Neural progenitor cell (in vitro differentiated cells): ENCODE data around the gene YIF1B. TPM values are rescaled to one million over a fixed set of nuclear protein-coding genes. Genes with fewer than 3 reads are reported as not detected.
A peak's percentile ranks its signal among the peaks of the same experiment; 100 is the strongest.

Source experiments
- DNase-seq: peaks from one replicate; pipeline ENCODE4 v3.0.0-alpha.2; 2016; ENCODE audit warnings: low spot score
- H2AFZ ChIP-seq: fragments of 200-600 bp; sonication (generic); replicated peaks from 2 replicates; pipeline ENCODE4 v1.6.1; 2016; ENCODE audit warnings: antibody characterized with exemption
- H3F3A ChIP-seq: fragments of 200-600 bp; sonication (generic); 2 replicates; pipeline ENCODE4 v1.6.1; 2016; ENCODE audit warnings: antibody characterized with exemption, low read depth
- H3K27ac ChIP-seq: fragments of 200-600 bp; sonication (generic); 2 replicates; pipeline ENCODE4 v1.5.1; 2016; ENCODE audit warnings: mild to moderate bottlenecking
- H3K27me3 ChIP-seq: fragments of 200-600 bp; sonication (generic); 2 replicates; pipeline ENCODE4 v1.6.1; 2016; ENCODE audit warnings: mild to moderate bottlenecking, moderate library complexity
- H3K36me3 ChIP-seq: fragments of 200-600 bp; sonication (generic); 2 replicates; pipeline ENCODE4 v1.5.1; 2016
- H3K4me1 ChIP-seq: fragments of 200-600 bp; sonication (generic); 2 replicates; pipeline ENCODE4 v1.6.1; 2016; ENCODE audit warnings: mixed run types
- H3K4me2 ChIP-seq: fragments of 200-600 bp; sonication (generic); 2 replicates; pipeline ENCODE4 v1.6.1; 2016
- H3K4me3 ChIP-seq: fragments of 200-600 bp; sonication (generic); 2 replicates; pipeline ENCODE4 v1.5.1; 2016
- H3K79me2 ChIP-seq: fragments of 200-600 bp; sonication (generic); 2 replicates; pipeline ENCODE4 v1.6.1; 2016; ENCODE audit warnings: low read depth
- H3K9ac ChIP-seq: fragments of 200-600 bp; sonication (generic); 2 replicates; pipeline ENCODE4 v1.6.1; 2016
- H3K9me3 ChIP-seq: fragments of 200-600 bp; sonication (generic); 2 replicates; pipeline ENCODE4 v1.5.1; 2016; ENCODE audit warnings: low read depth
- H4K20me1 ChIP-seq: fragments of 200-600 bp; sonication (generic); 2 replicates; pipeline ENCODE4 v1.6.1; 2016; ENCODE audit warnings: low read depth
- H3K27ac Mint-ChIP-seq: 3 replicates; pipeline ENCODE4 v1.8.0; 2021; ENCODE audit warnings: mixed read lengths
- H3K27me3 Mint-ChIP-seq: 2 replicates; pipeline ENCODE4 v1.8.0; 2022; ENCODE audit warnings: low read depth, mild to moderate bottlenecking, inconsistent platforms, moderate library complexity, mixed read lengths; ENCODE audit not compliant: insufficient read depth
- H3K36me3 Mint-ChIP-seq: 3 replicates; pipeline ENCODE4 v1.8.0; 2021; ENCODE audit warnings: mixed read lengths
- H3K4me1 Mint-ChIP-seq: 3 replicates; pipeline ENCODE4 v1.8.0; 2021; ENCODE audit warnings: mixed read lengths
- H3K4me3 Mint-ChIP-seq: 3 replicates; pipeline ENCODE4 v1.8.0; 2021; ENCODE audit warnings: mild to moderate bottlenecking, moderate library complexity, mixed read lengths
- H3K9me3 Mint-ChIP-seq: 3 replicates; pipeline ENCODE4 v1.8.0; 2020; ENCODE audit warnings: mixed read lengths
- CTCF ChIP-seq: fragments of 200-600 bp; sonication (generic); IDR thresholded peaks from 2 replicates; pipeline ENCODE4 v1.5.1; 2017; ENCODE audit warnings: antibody characterized with exemption, mild to moderate bottlenecking
- EZH2 ChIP-seq: fragments of 200-600 bp; sonication (generic); IDR thresholded peaks from 2 replicates; pipeline ENCODE4 v1.6.1; 2017; ENCODE audit warnings: antibody characterized with exemption, mild to moderate bottlenecking, moderate library complexity
- EZH2phosphoT487 ChIP-seq: fragments of 200-600 bp; sonication (generic); IDR thresholded peaks from 2 replicates; pipeline ENCODE4 v1.6.1; 2017; ENCODE audit warnings: antibody characterized with exemption
- total RNA-seq: library from RNA; depleted of rRNA; stranded (reverse); fragments of >200 nt; gene quantifications from 2 replicates; pipeline ENCODE4 v1.2.3, GENCODE V29; 2015; ENCODE audit warnings: low replicate concordance

Gene YIF1B
- total RNA-seq, 1 donor from 2014 or later, result 38.1 TPM

GRCh38 chr19:38287604-38288003, 28.1 kb downstream of the YIF1B start:
- H3K36me3 Mint-ChIP-seq, result no peaks in the 10 kb centered on the region
- H3K27ac Mint-ChIP-seq, result peak overlapping the region; percentile 99
- Histone ChIP-seq H3K36me3 (no peaks in the 10 kb centered on the region), H3K4me1 (no peaks in the 10 kb centered on the region), H3K27ac (peak overlapping the region; percentile 27), H3K79me2 (no peaks in the 10 kb centered on the region), H3K9me3 (no peaks in the 10 kb centered on the region), H3K4me2 (no peak overlapping the region), H3F3A (no peaks in the 10 kb centered on the region), H4K20me1 (peaks cover 6% of the 10 kb centered on the region), H3K9ac (no peak overlapping the region), H2AFZ (no peak overlapping the region), H3K4me3 (no peak overlapping the region), H3K27me3 (no peaks in the 10 kb centered on the region)
- H3K27me3 Mint-ChIP-seq, result peaks cover 4% of the 10 kb centered on the region
- TF ChIP-seq EZH2phosphoT487 (no peak), EZH2 (no peak), CTCF (no peak)
- H3K4me1 Mint-ChIP-seq, result peaks cover 23% of the 10 kb centered on the region
- H3K4me3 Mint-ChIP-seq, result peak overlapping the region; percentile 14
- peak; percentile 53 for DNase-seq
- no peaks in the 10 kb centered on the region for H3K9me3 Mint-ChIP-seq

- Histone ChIP-seq H3K9ac (no peak overlapping the region), H3K36me3 (no peaks in the 10 kb centered on the region), H4K20me1 (peaks cover 6% of the 10 kb centered on the region), H3K4me1 (no peaks in the 10 kb centered on the region), H3K4me3 (no peak overlapping the region), H3K4me2 (no peak overlapping the region), H3K27ac (no peak overlapping the region), H3K9me3 (no peaks in the 10 kb centered on the region), H3K79me2 (peaks cover 17% of the 10 kb centered on the region), H2AFZ (no peak overlapping the region), H3F3A (no peaks in the 10 kb centered on the region), H3K27me3 (no peaks in the 10 kb centered on the region)
- peaks cover 6% of the 10 kb centered on the region for H3K27me3 Mint-ChIP-seq
- TF ChIP-seq CTCF, result no peak
- no peak for TF ChIP-seq EZH2
- TF ChIP-seq EZH2phosphoT487, result no peak
- no peak overlapping the region for H3K27ac Mint-ChIP-seq
- DNase-seq, result no peak
- no peaks in the 10 kb centered on the region for H3K9me3 Mint-ChIP-seq
- peaks cover 18% of the 10 kb centered on the region for H3K4me1 Mint-ChIP-seq
- H3K4me3 Mint-ChIP-seq, result no peak overlapping the region
- no peaks in the 10 kb centered on the region for H3K36me3 Mint-ChIP-seq
These were observed 30.2 kb downstream of the YIF1B start for GRCh38 chr19:38285567-38285966.

- Histone ChIP-seq H3K4me1 (no peaks in the 10 kb centered on the region), H3K27me3 (no peaks in the 10 kb centered on the region), H3K4me3 (no peak overlapping the region), H2AFZ (no peak overlapping the region), H3K79me2 (peaks cover 27% of the 10 kb centered on the region), H3K4me2 (no peak overlapping the region), H3K27ac (no peak overlapping the region), H3F3A (no peaks in the 10 kb centered on the region), H4K20me1 (peaks cover 6% of the 10 kb centered on the region), H3K9ac (no peak overlapping the region), H3K9me3 (no peaks in the 10 kb centered on the region), H3K36me3 (no peaks in the 10 kb centered on the region)
- no peak for DNase-seq
- Mint-ChIP-seq H3K4me3 (no peak overlapping the region), H3K9me3 (no peaks in the 10 kb centered on the region), H3K4me1 (peaks cover 9% of the 10 kb centered on the region), H3K27ac (no peak overlapping the region), H3K36me3 (no peaks in the 10 kb centered on the region), H3K27me3 (peaks cover 6% of the 10 kb centered on the region)
- no peak for TF ChIP-seq EZH2
- TF ChIP-seq EZH2phosphoT487, result no peak
- no peak for TF ChIP-seq CTCF
These were observed 31.3 kb downstream of the YIF1B start for GRCh38 chr19:38284422-38284821.
